CD4-positive, alpha-beta T cell treated with Interleukin-21 for 1 hour (primary cell): Measurements from ENCODE around the gene HTN1.
"Not testable (repeated sequence)": the region's sequence is repeated elsewhere in the genome, so short reads cannot be mapped to it uniquely, and the experiment has no call there.

Experiments used
- DNase-seq: peaks from one replicate; pipeline ENCODE4 v3.0.0-alpha.2; 2020

Gene HTN1

DNA sequence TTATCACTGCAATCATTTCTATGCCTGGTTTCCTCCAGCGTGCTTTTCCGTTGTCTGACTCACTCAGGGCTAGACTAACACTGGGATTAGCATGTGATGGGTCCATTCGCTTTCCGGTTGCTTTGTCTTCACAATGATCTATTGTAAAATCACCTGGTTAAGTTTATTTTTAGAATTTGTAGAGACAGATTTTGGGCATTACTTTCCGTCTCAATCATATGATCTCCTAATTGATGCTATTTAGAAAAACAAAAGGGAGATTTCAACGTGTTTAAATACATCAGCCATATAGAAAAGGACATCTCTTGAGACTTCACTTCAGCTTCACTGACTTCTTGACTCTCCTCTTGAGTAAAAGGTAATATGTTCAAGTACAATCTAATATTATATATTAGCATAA, at the start of gene HTN1:
TSS of gene HTN1 (plus strand) at position 301 of the 400 bp plus-strand sequence. CDS start 2,639 bp downstream, outside the sequence.
- not testable (repeated sequence) for DNase-seq

DNA sequence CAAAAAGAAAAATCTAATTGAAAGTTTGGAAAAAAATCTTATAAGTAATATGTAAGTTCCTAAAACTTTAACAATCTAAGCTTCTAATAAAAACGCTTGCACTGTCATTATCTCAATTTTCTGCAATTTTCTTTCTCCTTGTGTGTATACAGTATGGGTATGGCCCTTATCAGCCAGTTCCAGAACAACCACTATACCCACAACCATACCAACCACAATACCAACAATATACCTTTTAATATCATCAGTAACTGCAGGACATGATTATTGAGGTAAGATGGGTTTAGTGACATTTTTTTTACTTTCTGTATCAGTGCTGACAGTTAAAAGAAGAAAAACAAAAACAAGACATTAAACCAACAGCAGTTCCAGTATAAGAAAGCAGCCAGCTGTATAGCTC, 49.5 kb upstream of the HTN1 start:
- no peak for DNase-seq

DNA sequence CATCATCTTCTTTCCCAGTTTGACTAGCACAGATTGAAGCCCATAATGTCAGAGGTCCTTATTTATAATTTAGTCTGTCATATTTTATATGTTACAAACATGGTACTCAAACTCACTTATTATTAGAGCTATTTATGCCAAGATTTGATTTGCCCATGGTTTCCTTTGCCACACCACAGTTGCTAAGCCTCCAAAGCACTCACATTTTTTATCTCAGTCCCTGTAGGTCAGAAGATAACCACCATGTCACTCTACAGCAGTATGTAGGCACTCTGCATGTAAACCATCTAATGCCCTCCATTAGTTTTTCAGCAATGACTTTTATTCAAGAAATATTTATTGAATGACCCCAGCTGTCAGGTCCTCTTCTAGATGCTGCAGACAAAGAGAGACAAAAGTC, 47.7 kb upstream of the HTN1 start:
- no peak for DNase-seq

DNA sequence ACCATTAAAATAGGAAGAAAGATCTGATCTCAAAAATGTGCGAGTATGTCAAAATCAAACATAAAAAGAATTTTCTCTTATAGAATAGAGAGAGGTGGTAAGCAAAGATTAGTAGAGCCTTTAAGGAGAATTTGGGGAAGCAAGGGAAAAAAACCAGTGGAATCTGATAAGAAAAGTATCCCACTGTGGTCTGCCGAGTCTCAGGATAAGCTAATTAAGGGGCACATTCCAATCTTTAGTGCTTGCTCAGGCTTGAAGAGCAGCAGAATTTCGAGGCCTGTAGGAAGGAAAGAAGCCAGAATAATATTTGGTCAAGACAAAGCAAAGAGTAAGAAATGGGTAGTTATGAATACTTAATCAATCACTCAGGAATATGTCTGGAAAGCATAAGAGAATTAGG, 41.5 kb upstream of the HTN1 start:
- DNase-seq, result no peak

DNA sequence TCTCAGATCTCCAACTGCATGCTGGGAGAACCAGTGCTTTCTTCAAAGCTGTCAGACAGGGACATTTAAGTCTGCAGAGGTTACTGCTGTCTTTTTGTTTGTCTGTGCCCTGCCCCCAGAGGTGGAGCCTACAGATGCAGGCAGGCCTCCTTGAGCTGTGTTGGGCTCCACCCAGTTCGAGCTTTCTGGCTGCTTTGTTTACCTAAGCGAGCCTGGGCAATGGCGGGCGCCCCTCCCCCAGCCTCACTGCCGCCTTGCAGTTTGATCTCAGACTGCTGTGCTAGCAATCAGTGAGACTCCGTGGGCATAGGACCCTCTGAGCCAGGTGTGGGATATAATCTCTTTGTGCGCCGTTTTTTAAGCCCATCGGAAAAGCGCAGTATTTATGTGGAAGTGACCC, 31.2 kb upstream of the HTN1 start:
- DNase-seq, result not testable (repeated sequence)

DNA sequence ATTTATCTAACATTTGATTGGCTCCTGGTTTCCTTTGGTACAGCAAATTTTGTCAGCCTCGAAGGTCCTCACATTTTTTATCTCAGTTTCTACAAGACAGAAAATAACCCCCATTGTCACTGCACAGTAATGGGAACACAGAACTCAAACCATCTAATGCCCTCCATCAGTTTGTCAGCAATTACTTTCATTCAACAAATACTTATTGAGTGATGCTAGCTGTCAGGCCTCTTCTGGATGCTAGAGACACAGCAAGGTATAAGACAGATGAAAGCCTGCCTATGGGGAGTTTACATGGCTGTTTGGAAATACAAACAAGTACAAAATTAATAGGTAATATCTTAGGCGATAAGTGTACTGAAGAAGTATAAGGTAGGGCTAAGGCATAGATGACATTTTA, 27.0 kb upstream of the HTN1 start:
- DNase-seq, result no peak

DNA sequence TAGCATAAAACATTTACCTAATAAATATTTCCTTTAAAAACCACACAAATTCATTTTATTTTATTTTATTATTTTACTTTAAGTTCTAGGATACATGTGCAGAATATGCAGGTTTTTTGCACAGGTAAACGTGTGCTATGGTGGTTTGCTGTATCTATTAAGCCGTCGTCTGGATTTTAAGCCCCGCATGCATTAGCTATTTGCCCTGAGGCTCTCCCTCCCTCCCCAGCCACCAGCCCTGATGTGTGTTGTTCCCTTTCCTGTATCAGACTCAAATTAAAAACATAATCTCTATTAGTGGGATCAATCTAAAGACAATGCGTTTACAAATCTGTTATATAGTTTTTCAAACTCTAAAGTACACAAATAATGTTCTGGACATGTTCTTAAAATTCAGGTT, 23.2 kb upstream of the HTN1 start:
- DNase-seq, result no peak

DNA sequence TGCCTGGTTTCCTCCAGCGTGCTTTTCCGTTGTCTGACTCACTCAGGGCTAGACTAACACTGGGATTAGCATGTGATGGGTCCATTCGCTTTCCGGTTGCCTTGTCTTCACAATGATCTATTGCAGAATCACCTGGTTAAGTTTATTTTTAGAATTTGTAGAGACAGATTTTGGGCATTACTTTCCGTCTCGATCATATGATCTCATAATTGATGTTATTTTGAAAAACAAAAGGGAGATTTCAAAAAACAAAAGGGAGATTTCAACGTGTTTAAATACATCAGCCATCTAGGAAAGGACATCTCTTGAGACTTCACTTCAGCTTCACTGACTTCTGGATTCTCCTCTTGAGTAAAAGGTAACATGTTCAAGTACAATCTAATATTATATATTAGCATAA, 22.1 kb upstream of the HTN1 start, which contains the start of gene HTN3:
TSS of gene HTN3 (plus strand) at position 301 of the 400 bp plus-strand sequence. CDS start 2,282 bp downstream, outside the sequence.
- DNase-seq, result not testable (repeated sequence)

DNA sequence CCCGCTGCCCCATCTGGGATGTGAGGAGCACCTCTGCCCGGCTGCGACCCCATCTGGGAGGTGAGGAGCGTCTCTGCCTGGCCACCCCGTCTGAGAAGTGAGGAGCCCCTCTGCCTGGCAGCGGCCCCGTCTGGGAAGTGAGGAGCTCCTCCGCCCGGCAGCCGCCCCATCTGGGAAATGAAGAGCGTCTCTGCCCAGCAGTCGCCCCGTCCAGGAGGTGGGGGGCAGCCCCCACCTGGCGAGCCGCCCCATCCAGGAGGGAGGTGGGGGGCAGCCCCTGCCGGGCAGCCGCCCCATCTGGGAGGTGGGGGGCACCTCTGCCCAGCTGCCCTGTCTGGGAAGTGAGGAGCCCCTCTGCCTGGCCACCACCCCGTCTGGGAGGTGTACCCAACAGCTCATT, 12.7 kb upstream of the HTN1 start:
- not testable (repeated sequence) for DNase-seq

DNA sequence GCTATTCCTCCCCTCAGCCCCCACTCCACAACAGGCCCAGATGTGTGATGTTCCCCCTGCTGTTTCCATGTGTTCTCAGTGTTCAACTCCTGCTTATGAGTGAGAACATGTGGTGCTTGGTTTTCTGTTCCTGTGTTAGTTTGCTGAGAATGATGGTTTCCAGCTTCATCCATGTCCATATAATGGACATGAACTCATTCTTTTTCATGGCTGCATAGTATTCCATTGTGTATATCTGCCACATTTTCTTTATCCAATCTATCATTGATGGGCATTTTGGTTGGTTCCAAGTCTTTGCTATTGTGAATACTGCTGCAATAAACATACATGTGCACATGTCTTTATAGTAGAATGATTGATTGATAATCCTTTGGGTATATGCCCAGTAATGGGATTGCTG, 10.3 kb upstream of the HTN1 start:
- not testable (repeated sequence) for DNase-seq

DNA sequence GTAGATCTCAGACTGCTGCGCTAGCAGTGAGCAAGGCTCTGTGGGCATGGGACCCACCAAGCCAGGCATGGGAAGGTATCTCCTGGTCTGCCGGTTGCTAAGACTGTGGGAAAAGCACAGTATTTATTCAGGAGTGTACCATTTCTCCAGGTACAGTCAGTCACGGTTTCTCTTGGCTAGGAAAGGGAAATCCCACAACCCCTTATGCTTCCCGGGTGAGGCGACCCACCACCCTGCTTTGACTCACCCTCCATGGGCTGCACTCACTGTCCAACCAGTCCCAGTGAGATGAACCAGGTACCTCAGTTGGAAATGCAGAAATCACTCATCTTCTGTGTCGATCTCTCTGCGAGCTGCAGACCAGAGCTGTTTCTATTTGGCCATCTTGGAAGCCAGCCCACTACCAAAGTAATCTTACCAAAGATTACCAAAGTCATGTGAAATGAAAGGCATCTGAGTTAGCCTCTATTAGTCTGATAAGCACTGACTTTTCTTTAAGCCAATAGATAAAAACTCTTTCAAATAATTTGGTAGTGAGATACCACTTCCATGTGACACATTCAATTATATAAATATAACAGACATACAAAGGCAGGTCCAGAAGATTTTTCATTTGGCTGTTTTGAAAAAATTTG, 8.5 kb upstream of the HTN1 start:
- DNase-seq, result no peak

DNA sequence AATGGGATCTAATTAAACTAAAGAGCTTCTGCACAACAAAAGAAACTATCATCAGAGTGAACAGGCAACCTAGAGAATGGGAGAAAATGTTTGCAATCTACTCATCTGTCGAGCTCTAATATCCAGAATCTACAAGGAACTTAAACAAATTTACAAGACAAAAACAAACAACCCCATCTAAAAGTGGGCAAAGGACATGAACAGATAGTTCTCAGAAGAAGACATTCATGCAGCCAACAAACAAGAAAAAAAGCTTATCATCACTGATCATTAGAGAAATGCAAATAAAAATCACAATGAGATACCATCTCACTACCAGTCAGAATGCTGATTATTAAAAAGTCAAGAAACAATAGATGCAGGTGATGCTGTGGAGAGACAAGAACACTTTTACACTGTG, 6.3 kb downstream of the HTN1 start:
- not testable (repeated sequence) for DNase-seq

DNA sequence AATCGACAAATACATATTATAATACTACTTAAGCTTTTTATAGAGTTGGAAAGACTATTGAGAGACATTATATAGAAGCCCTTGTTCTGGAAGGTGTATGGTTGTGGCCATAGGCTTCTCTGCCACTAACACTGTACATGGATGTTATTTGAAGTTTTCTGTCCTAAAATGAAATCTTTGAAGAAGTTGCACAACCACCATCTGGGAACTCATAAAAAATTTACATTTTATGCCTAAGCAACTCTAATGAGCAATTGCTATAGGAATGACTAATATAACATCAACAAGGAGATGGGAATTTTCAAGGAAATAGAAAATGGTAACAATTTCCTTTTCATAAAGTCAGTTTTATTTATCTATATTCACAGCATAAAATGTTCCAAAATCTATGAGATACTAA, 7.4 kb downstream of the HTN1 start:
- DNase-seq, result no peak

DNA sequence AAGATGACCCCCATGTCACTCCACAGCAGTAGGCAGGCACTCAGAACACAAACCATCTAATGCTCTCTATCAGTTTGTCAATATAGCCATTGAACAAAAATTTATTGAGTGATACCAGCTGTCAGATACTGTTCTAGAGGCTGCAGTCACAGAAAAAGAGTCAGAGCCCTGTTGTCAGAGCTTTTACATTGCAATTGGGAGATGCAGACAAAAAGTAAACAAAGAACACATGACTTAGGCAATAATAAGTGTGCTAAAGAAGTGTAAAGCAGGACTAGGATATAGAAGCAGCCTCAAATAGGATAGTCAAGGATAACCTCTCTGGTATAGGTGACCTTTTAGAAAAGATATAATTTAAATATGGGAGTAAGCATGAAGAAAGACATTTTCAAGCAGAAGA, 8.9 kb downstream of the HTN1 start:
- DNase-seq, result no peak

DNA sequence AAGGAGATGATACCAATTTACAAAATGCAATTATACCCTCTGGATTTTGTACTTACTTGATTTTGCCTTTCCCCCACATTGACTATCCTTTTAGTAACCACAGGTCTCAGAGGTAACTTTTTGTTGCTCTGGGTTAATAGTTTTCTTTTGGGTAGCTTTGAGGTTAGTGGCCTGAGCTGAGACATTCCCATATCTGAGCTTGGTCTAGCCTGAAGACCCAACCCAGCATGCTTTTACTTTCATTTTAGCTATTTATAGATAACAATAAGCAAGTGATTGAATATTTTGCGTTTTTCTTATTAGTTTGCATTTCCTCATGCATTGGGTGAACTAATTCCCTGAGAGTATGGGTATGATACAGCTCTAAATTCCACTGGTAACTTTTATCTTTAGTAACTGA, 11.8 kb downstream of the HTN1 start:
- no peak for DNase-seq

DNA sequence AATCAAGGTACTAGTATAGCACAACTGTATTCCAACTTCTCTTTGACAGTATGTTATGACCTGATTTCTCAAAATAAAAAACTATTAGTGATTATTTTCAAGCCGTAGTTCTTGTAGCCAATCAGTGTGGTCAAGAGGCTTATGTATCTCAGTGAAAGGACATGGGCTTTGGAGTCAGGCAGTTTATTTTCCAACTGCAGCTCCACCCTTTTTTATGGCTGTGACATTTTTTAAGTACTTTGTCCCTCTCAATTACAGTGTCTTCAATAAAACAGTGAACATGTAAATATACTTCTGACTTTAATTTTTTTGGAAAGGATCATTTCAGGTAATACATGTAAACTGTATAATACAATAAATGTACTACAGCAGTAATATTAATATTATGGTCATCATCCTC, 30.0 kb downstream of the HTN1 start:
- DNase-seq, result no peak

DNA sequence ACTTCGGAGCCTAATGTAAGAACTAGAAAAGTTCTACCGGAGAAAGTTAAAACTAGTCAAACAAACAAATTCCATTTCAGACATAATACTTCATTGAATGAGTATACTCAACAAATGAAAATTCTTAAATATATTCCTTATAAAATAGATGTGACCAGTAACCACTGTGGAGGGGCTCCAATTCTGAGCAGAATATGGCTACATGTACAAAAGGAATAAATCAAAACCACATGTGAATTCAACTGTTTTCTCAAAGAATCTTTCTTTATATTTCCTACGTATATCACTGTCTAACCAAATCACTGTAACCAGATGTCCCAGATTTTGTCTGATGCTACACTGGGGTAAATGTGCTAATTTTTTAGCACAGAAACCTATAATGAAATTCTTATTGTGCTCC, 49.0 kb downstream of the HTN1 start:
- no peak for DNase-seq
